Glomerular visceral epithelial cell (primary cell): ENCODE measurements around the gene KIRREL2.

Source experiments
- DNase-seq: peaks from one replicate; pipeline ENCODE4 v3.0.0-alpha.2; 2016; ENCODE audit errors: extremely low spot score

KIRREL2 gene

DNA sequence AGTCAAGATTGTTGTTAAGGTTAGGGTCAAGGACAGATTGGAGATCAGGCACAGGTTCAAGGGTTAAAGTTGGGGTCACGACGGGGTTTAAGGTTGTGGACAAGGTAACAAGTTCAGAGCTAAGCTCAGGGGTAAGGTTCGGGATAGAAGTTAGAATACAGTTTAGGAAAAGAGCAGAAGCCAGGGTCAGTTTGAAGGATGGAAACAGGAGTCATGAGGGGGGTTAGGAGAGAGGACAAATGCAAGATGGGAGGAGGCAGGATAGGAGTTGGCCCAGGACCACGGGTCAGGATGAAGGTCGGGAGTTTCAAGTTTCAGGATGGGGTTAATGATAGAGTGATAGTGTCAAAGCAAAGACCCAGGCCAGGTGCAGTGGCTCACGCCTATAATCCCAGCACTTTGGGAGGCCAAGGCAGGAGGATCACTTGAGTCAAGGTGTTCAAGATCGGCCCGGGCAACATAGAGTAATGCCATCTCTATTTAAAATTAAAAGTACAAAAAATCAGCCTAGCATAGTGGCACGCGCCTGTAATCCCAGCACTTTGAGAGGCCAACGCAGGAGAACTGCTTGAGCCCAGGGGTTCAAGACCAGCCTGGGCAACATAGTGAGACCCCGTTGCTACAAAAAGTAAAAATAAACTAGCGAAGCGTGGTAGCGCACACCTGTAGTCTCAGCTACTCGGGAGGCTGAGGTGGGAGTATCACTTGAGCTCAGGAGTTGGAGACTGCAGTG lies 12.1 kb upstream of the KIRREL2 start:
- no peak for DNase-seq

DNA sequence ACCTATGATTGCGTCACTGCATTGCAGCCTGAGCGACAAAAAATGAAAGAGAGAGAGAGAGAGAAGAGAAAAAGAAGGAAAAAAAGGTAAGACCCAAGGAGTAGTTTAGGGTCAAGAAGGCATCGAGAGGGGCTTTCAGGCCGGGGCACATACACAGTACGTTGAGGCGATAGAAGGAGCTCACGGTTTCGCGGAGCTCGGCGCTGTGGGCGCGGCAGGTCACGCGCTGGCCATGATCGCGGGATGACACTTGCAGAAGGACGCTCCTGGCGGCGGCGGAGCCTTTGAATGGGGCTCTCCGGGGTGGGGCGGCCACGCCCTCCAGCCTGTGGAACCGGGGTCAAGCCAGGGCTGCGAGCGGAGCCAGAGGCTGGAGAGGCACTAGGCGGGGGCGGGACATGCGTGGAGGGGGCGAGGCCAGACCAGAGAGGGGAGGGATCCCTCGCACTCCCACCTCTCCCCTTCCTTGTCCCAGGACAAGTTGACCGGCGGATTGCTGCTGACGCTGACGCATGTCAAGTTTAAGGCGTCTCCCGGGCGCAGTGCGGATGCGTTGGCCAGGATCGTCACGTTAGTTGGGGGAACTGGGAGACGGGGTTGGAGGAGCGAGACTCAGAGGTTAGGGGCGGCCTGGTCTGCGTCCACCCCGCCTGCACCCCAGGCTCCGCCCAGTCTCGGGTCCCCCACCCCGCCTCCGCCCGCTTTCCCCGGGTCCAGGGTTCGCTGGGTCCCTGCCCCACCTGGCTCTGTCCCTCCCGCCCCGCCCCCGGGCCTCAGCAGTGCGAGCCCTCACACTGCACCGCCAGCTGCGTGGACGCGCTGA lies 11.3 kb upstream of the KIRREL2 start:
- no peak for DNase-seq

DNA sequence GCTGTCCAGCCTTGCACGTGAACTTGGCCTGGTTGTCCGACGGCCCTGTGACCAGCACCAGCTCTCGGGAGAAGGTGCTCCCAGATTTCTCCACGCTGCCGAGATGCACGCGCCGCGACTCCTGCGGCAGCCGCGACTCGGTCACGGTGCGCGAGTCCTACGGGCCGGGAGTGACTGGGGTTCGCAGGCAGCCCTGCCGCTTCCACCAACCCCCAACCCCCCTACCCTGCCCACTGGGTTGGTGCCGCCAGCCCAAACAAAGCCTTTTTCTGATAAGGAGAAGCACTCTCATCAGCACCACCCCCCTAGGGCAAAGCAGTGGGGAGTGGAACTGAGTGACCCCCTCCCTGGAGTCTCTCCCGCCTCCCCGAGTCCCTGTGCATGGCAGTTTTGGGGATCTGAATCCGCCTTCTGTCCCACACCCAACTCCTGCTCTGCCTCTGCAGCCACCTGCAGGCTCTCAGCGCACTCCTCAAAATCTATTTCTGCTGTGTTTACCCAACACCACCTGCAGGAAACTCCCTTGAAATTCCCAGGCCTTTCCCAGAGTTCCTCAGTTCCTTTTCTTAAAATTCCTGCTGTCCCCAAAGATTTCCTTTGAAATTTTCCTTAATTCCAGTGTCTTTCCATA lies 10.6 kb upstream of the KIRREL2 start:
- no peak for DNase-seq

DNA sequence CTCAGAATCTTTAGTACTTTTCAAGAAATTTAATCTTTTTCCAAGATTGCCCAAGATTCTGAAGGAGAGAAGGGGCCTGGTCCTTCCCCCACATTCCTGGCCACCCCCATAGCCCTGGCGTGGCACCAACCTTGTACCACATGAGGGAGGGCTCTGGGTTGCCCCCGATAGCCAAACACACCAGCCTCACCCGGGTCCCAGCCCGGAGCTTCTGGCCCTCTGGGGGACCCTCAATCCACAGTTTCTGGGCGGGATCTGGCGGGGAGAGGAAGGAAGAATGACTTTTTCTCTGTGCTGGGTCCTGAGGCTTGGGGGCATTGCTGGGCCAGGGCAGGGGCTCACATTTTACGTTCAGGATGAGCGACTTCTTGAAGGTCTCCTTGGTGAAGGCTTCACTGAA lies 8.8 kb upstream of the KIRREL2 start:
- no peak for DNase-seq

DNA sequence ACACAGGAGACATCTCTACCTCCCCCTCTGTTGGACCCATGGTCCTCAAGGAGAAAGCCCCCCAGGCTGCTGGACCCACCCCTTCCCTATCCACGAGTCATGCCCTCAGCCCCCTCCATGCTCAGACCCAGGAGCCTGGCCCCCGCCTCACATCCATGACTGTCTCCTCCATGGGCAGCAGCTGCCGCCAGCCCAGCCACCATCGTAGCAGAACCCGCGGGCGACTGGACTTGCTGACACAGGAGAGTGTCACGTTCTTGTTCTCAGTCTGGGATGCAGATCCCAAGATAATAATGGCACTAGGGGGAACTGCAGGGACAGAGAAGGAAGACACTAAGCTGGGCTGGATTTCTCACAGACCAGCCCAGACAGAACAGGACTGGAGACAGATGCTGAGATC lies 8.2 kb upstream of the KIRREL2 start:
- DNase-seq = no peak

DNA sequence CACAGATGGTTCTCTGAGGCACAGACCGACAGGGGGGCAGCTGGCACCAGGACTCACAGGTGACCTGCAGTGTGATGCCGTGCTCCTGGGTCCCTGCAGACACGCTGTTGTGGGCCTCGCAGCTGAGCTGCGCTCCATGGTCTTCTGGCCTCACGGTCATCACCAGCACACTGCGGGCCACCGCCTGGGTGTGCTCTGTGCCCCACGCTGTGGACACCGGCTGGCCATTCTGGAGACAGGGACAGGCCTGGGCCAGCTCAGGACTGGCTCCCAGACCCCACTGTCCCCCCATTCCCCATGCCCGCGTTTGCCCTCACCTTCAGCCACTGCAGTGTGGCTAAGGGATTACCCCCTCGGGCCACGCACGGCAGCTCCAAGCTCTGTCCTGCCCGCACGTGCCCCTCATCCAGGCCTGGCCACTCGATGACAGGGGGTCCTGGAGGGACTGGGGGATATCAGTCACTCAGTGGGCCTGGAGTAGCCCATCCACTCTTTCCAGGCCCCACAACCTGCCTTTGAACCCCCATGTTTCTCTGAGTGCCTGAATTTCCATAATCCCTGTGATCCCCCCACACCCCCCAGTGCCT lies 7.7 kb upstream of the KIRREL2 start:
- no peak for DNase-seq

DNA sequence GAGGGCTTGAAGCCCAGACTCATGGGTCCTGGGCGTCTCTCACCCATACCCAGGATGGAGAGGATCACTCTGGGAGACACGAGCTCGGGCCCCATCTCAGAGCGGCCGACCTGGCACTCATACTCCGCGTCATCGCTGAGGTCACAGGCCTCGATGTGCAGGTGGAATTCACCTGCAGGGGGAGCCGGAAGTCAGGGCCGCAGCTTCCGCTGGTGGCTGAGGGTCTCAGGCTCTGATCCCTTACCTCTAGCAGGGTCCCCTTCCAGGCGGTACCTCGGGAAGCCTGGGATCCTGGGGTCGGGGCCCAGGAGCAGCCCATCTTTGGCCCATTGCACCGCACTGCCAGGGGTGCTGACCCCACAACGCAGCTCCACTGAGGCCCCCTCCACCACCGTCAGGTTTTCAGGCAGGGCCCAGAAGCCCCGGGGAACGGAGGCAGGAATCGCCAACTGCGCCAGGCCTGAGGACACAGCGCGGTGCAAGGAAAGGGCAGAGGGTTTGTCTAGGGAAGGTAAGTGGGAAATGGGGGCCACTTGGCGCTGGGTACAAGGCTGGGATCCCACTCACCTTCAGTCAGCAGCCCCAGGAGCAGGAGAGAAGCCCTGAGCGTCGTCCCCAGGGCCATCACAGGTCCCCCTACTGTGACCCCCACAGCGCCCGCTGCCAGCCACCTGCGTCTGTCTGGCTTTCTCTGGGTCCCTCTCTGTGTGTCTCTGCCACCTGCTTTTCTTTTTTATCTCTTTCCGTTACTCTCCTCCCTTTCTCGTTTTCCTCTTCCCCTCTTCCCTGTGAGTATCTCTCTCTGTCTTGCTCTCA lies 5.3 kb upstream of the KIRREL2 start:
- DNase-seq = no peak

DNA sequence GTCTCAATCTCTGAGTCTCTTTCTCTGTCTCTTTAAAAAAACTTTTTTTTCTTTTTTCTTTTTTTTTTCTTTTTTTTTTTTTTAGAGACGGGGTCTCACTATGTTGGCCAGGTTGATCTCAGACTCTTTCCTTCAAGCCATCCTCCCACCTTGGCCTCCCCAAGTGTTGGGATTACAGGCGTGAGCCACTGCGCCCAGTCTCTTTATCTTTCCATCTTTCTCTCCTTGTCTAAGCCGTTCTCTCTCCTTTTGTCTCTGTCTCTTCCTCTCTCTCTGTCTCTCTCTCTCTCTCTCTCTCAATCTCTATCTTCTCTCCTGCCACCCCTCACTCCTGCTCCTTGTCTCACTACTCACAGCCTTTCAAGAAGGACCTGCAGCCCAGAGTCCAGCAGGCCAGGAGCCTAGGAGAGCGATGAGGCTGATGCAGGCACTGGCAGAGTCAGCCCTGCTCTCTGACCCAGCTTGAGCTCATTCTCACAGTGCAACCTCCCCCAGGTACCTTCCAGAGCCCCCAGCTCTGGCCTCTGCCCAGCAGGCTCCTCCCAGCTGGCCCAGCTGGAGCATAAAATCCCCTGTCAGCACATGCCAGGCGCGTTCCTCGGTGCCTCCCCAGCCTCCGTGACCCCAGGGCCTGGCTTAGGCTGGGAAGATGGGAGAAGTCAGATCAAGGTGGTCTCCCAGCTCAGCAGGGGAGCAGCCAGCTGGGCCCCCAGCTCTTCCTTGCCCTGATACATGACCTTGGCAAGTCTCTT lies 4.5 kb upstream of the KIRREL2 start, which contains the start of gene NPHS1:
NPHS1 (minus strand) TSS at position 476 of the 752 bp plus-strand sequence. CDS start 667 bp downstream, outside the sequence.
- DNase-seq = no peak

DNA sequence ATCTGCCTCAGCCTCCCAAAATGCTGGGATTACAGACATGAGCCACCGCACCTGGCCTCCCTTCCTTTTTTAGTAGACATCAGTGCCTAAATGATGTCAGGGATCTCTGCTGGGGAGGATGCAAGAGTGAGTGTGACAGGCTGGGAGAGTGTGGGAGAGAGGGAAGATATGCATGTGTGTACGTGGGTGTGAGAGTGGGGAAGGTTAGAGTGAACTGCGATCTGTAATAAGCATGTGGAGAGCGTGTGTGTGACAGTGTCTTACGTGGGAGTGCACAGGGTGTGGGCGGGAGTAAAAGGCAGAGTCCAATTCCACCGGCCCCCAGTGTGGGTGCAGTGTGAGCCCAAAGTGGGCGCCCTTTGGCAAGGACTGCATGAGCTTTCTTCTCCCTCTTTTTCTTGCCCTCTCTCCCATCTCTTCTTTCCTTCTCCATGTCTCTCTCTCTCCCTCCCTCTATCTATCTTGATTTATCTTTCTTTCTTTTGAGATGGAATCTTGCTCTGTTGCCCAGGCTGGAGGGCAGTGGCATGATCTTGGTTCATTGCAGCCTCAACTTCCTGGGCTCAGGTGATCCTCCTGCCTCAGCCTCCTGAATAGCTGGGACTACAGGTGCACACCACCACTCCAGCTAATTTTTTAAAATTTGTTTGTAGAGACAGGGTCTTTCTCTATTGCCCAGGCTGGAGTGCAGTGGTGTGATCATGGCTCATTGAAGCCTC lies 3.5 kb upstream of the KIRREL2 start:
- DNase-seq = no peak

DNA sequence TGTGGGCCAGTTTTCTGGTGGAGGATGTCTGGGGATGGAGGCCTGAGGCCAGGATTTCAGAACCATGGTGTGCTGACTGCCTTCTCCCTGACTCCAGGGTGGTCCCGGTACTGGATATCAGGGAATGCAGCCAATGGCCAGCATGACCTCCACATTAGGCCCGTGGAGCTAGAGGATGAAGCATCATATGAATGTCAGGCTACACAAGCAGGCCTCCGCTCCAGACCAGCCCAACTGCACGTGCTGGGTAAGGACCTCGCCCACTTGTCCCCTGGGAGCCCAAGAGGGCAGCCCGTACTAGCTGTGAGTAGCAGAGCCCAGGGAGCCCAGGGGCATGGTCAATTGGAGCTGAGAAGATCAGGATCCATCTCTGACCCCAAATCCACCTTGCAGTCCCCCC lies 1.6 kb downstream of the KIRREL2 start:
- no peak for DNase-seq

DNA sequence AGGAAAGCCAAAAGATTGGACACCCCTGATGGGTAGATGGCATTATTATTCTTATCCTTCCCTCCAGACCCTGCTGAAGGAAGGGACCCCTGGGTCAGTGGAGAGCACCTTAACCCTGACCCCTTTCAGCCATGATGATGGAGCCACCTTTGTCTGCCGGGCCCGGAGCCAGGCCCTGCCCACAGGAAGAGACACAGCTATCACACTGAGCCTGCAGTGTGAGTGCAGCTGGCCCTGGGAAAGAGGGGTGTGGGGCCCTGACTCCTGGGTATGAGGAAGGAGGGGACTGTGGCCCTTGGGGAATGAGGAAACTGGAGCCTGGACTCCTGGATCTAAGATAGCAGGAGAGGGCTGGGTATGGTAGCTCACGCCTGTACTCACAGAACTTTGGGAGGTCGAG lies 2.7 kb downstream of the KIRREL2 start:
- no peak for DNase-seq

DNA sequence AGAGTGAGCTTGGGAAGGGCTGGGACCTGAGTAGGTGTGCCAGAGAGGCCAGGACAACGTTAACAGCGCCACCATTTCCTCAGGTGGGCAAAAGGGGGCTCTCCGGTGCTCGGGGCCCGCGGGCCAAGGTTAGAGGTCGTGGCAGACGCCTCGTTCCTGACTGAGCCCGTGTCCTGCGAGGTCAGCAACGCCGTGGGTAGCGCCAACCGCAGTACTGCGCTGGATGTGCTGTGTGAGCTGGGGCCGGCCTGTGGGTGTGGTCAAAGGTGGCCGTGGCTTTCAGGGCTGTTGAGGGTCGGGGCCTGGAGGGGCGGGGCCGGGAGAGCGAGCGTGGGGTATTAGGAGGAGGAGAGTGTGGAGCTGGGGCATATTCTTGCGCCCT lies 3.7 kb downstream of the KIRREL2 start:
- no peak for DNase-seq

DNA sequence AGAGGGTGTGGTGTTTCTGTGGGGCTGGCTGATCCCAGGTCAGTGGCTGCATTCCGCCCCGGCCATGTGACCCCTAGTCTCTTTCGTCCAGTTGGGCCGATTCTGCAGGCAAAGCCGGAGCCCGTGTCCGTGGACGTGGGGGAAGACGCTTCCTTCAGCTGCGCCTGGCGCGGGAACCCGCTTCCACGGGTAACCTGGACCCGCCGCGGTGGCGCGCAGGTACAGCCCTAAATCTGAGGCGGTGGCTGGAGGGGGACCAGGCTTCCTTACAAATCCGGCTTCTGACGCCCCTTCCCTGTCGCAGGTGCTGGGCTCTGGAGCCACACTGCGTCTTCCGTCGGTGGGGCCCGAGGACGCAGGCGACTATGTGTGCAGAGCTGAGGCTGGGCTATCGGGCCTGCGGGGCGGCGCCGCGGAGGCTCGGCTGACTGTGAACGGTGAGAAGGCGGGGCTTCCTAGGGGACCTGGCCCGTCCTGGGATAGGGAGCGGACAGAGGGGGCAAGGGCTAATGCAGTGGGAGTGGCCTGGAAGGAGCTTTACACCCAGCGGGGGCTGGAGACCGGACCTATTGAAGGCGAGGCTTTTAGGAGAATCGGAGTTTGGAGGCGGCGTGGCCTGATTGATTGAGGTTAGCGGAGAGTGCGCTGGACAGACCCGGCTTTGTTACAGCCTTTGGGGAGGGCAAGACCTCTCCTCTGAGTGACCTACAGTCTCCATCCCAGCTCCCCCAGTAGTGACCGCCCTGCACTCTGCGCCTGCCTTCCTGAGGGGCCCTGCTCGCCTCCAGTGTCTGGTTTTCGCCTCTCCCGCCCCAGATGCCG lies 4.3 kb downstream of the KIRREL2 start:
- DNase-seq = no peak

DNA sequence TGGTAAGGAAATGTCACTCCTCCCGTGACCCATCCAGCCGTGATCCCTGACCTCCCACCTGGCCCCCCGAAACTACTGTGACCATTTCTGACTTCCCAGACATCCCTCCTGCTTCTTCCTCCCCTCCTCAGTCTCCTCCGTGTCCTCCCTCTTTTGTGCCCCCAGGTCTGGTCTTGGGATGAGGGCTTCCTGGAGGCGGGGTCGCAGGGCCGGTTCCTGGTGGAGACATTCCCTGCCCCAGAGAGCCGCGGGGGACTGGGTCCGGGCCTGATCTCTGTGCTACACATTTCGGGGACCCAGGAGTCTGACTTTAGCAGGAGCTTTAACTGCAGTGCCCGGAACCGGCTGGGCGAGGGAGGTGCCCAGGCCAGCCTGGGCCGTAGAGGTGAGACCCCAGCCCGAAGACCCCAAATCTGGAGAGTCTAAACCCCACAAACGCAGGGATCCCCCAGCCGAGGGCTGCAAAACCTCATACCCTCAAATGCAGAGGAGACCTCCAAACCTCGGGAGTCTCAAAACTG lies 5.0 kb downstream of the KIRREL2 start:
- no peak for DNase-seq

DNA sequence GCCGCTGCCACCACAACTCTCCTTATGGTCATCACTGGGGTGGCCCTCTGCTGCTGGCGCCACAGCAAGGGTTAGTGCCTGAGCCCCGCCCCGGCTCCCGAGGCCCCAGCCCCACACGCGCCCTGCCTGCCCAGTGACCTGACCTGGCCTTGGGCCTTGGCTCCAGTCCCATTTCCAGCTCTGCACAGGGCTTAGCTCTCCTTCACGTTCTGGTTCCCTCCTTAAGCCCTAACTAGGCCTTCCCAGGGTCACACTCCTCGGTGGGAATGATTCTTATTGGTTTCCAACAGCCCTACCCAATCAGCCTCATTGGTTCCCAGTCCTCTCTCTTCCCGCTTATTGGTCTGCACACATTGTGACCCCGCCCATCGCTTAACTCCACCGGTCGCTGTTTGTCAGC lies 5.8 kb downstream of the KIRREL2 start:
- no peak for DNase-seq

DNA sequence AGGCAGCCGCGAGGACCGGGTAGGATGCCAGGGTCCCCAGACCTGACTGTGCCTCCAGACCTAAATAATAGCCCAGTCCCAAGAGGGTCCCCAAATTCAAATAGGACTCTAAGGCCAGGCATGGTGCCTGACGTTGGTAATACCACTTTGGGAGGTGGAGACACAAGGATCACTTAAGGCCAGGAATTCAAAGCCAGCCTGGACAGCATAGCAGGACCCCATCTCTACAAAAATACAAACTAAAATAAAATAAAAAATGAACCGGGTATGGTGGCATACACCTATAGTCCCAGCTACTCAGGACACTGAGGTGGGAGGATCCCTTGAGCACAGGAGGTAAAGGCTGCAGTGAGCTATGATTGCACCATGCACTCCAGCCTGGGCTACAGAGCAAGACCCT lies 6.3 kb downstream of the KIRREL2 start:
- no peak for DNase-seq

DNA sequence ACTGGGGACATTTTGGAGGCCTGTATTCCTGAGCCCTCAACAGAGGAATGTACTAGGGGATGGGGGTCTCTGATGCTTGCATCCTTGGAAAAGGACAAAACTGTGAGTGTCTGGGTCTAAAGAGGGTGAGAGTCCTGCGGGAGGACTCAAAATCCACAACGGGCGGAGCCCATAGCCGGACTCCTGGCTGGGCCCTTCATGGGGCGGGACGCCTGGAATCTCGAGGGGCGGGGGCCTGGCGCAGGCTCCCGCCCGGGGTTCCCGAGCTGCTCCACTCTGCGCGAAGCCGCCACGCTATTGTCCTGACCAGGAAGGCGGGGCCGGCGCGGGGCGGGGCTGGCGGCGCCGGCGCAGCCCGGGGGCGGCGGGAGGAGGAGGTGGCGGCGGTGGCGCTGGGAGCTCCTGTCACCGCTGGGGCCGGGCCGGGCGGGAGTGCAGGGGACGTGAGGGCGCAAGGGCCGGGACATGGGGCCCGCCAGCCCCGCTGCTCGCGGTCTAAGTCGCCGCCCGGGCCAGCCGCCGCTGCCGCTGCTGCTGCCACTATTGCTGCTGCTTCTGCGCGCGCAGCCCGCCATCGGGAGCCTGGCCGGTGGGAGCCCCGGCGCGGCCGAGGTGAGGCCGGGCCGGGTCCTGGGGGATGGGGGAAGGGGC lies 11.6 kb downstream of the KIRREL2 start, which contains the start of gene APLP1:
APLP1 (plus strand) TSS at position 403 of the 651 bp plus-strand sequence; CDS start at position 466, 63 bp downstream.
- peak; percentile 55 for DNase-seq

DNA sequence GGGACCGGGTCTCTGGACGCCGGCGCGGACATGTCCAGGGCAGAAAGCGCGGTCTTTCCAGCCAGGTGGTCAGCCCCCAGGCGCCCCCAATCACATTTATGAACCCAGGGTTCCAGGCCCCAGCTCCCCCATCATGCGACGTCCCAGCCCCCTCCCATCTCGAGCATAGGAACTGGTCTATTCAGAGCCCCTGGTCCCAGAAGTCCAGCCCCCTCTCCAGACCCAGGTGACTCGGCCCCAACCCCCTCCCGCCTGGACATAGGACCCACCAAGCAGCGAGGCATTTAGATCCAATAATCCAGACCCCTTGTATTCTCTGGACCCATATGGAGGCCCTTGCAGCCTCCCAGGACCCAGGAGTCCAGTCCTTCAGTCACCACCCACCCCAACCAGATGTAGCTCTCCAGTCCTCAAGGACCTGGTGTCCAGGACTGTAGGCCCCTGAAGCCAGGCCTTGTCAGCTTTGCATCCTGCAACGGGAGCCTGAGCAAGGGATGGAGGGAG lies 12.2 kb downstream of the KIRREL2 start:
- DNase-seq = no peak
